ENCODE data around the gene WDR18.

GRCh38 chr19:1006711-1007398, 22.7 kb downstream of the WDR18 start:
- TF ChIP-seq, protein P1, sequence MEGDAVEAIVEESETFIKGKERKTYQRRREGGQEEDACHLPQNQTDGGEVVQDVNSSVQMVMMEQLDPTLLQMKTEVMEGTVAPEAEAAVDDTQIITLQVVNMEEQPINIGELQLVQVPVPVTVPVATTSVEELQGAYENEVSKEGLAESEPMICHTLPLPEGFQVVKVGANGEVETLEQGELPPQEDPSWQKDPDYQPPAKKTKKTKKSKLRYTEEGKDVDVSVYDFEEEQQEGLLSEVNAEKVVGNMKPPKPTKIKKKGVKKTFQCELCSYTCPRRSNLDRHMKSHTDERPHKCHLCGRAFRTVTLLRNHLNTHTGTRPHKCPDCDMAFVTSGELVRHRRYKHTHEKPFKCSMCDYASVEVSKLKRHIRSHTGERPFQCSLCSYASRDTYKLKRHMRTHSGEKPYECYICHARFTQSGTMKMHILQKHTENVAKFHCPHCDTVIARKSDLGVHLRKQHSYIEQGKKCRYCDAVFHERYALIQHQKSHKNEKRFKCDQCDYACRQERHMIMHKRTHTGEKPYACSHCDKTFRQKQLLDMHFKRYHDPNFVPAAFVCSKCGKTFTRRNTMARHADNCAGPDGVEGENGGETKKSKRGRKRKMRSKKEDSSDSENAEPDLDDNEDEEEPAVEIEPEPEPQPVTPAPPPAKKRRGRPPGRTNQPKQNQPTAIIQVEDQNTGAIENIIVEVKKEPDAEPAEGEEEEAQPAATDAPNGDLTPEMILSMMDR (IDR thresholded peaks at IDR 0.05) = no peak
- no peak for TF ChIP-seq EZH2 (IDR thresholded peaks at IDR 0.05)

Data from neural progenitor cell (in vitro differentiated cells).